ENCODE measurements around the gene DCTN3. TPM values are rescaled to one million over a fixed set of nuclear protein-coding genes. Genes with fewer than 3 reads are reported as not detected.
A peak's percentile ranks its signal among the peaks of the same experiment; 100 is the strongest.

DCTN3 gene
- total and polyA plus RNA-seq, 9 of the 15 experiments (the other 6 are each of a cell fraction or from before 2014, with no cell fraction given), result 11.0 to 51.0 (median 41.9) TPM

GRCh38 chr9:34665381-34666250 lies 45.3 kb upstream of the DCTN3 start (continued):
- TF ChIP-seq MGA (IDR thresholded peaks at IDR 0.05) (0 out of 2 replicates have a peak, but pooled peaks have one; percentile 27), ARNT (IDR thresholded peaks at IDR 0.05) (peak in 1 of 2 experiments; percentile 66; a peak in 1 of 4 replicates), SMAD1 (IDR thresholded peaks at IDR 0.05; ENCODE audit: low read depth, low read length, partially characterized antibody) (no peak), EP400 (IDR thresholded peaks at IDR 0.05) (peak; percentile 77), ESRRB (CRISPR knock-in tag; IDR thresholded peaks at IDR 0.05; ENCODE audit: borderline replicate concordance) (no peak), NCOR1 (IDR thresholded peaks at IDR 0.05) (peak; percentile 54; the same call in 1 of the 2 replicates), BRD9 (IDR thresholded peaks at IDR 0.05; ENCODE audit: low read depth, partially characterized antibody) (peak; percentile 75), NKRF (IDR thresholded peaks at IDR 0.05; ENCODE audit: borderline replicate concordance) (peak; percentile 75), CTCFL (IDR thresholded peaks at IDR 0.05; ENCODE audit: borderline replicate concordance, insufficient read depth, low read depth, low read length, poor library complexity, severe bottlenecking) (peak; percentile 34)

All from K562 (cell line).